ENCODE measurements around the gene WDR6.
A peak's percentile ranks its signal among the peaks of the same experiment; 100 is the strongest.
"Not testable (repeated sequence)": the region's sequence is repeated elsewhere in the genome, so short reads cannot be mapped to it uniquely, and the experiment has no call there.

The WDR6 gene

GRCh38 chr3:48990636-48991469 is 16.3 kb upstream of the WDR6 start:
- DNase-seq: peak in 9 of 14 donors; percentile 18 to 58 (median 39)

- DNase-seq: no peak
Measured at GRCh38 chr3:48991851-48992545, 15.2 kb upstream of the WDR6 start.

- no peak for DNase-seq
Measured at GRCh38 chr3:48993834-48994233, 13.4 kb upstream of the WDR6 start.

- DNase-seq: no peak
Measured at GRCh38 chr3:48996640-48997039, 10.6 kb upstream of the WDR6 start.

- DNase-seq: no peak
Measured at GRCh38 chr3:48997102-48997635, 10.0 kb upstream of the WDR6 start.

GRCh38 chr3:48997714-48998637 is 9.2 kb upstream of the WDR6 start:
- peak in 1 of 14 donors; percentile 20 for DNase-seq

- DNase-seq: no peak
Measured at GRCh38 chr3:48999085-48999858, 7.9 kb upstream of the WDR6 start.

GRCh38 chr3:49001155-49001554 is 6.0 kb upstream of the WDR6 start:
- no peak for DNase-seq

- DNase-seq: no peak
Measured at GRCh38 chr3:49004352-49005302, 2.6 kb upstream of the WDR6 start.

- no peak for DNase-seq
Measured at GRCh38 chr3:49005303-49005680, 1.9 kb upstream of the WDR6 start.

GRCh38 chr3:49005998-49006397 is 1.2 kb upstream of the WDR6 start:
- DNase-seq: peak in 1 of 14 donors; percentile 9

- DNase-seq: peak in 6 of 14 donors; percentile 51 to 71 (median 63)
Measured at GRCh38 chr3:49006408-49007067, 653 bp upstream of the WDR6 start.

GRCh38 chr3:49007771-49008528 is 759 bp downstream of the WDR6 start:
- DNase-seq: peak in 13 of 14 donors; percentile 45 to 82 (median 69)

- not testable (repeated sequence) for DNase-seq
Measured at GRCh38 chr3:49008627-49009026, 1.4 kb downstream of the WDR6 start.

GRCh38 chr3:49009396-49009795 is 2.2 kb downstream of the WDR6 start:
- DNase-seq: no peak

- no peak for DNase-seq
Measured at GRCh38 chr3:49012441-49013017, 5.3 kb downstream of the WDR6 start.

GRCh38 chr3:49013113-49013737 is 6.0 kb downstream of the WDR6 start:
- DNase-seq: no peak

All from C1 segment of cervical spinal cord (tissue), 14 donors.